ENCODE data around the gene LZTFL1.

Gene LZTFL1

GRCh38 chr3:45800611-45801010 is 41.3 kb downstream of the LZTFL1 start:
- no peak overlapping the region for H3K4me3 ChIP-seq (ENCODE audit: low read depth, low read length)
- DNase-seq (ENCODE audit: low read depth): no peak
- TF ChIP-seq CTCF (IDR thresholded peaks at IDR 0.05; ENCODE audit: insufficient read depth, low read depth, low read length, missing control alignments): no peak

- DNase-seq (ENCODE audit: low read depth): no peak
- no peak overlapping the region for H3K4me3 ChIP-seq (ENCODE audit: low read depth, low read length)
- no peak for TF ChIP-seq CTCF (IDR thresholded peaks at IDR 0.05; ENCODE audit: insufficient read depth, low read depth, low read length, missing control alignments)
These were observed 42.3 kb downstream of the LZTFL1 start for GRCh38 chr3:45799586-45799985.

GRCh38 chr3:45798034-45798433 is 43.9 kb downstream of the LZTFL1 start:
- no peak overlapping the region for H3K4me3 ChIP-seq (ENCODE audit: low read depth, low read length)
- no peak for DNase-seq (ENCODE audit: low read depth)
- no peak for TF ChIP-seq CTCF (IDR thresholded peaks at IDR 0.05; ENCODE audit: insufficient read depth, low read depth, low read length, missing control alignments)

- no peak for TF ChIP-seq CTCF (IDR thresholded peaks at IDR 0.05; ENCODE audit: insufficient read depth, low read depth, low read length, missing control alignments)
- no peak for DNase-seq (ENCODE audit: low read depth)
- H3K4me3 ChIP-seq (ENCODE audit: low read depth, low read length): no peak overlapping the region
These were observed 44.8 kb downstream of the LZTFL1 start for GRCh38 chr3:45796902-45797637.

- DNase-seq (ENCODE audit: low read depth): no peak
- no peak for TF ChIP-seq CTCF (IDR thresholded peaks at IDR 0.05; ENCODE audit: insufficient read depth, low read depth, low read length, missing control alignments)
- no peak within 1 kb of the TSS for H3K4me3 ChIP-seq (ENCODE audit: low read depth, low read length)
These were observed 45.8 kb downstream of the LZTFL1 start, which contains the start of gene SLC6A20 for GRCh38 chr3:45795882-45796765. TSS of gene SLC6A20 (minus strand) at chr3:45796536. CDS start at chr3:45796419, 117 bp downstream.

GRCh38 chr3:45795509-45795881 is 46.4 kb downstream of the LZTFL1 start:
- H3K4me3 ChIP-seq (ENCODE audit: low read depth, low read length): no peak overlapping the region
- TF ChIP-seq CTCF (IDR thresholded peaks at IDR 0.05; ENCODE audit: insufficient read depth, low read depth, low read length, missing control alignments): no peak
- DNase-seq (ENCODE audit: low read depth): no peak
